Loucy (cell line): Measurements from ENCODE around the gene MB.

ENCODE experiments used
- H2AFZ ChIP-seq: fragments of 200-600 bp; sonication (generic); 2 replicates; pipeline ENCODE4 v1.6.0; 2016; ENCODE audit warnings: antibody characterized with exemption, mild to moderate bottlenecking, low read length, moderate library complexity
- H3F3A ChIP-seq: fragments of 200-600 bp; 2 replicates; pipeline ENCODE4 v1.6.0; 2016; ENCODE audit warnings: antibody characterized with exemption, low read depth, mild to moderate bottlenecking
- H3K27me3 ChIP-seq: fragments of 200-600 bp; sonication (generic); 2 replicates; pipeline ENCODE4 v1.6.1; 2014; ENCODE audit warnings: low read length, mild to moderate bottlenecking; ENCODE audit not compliant: insufficient read depth, poor library complexity, severe bottlenecking
- H3K36me3 ChIP-seq: fragments of 200-600 bp; sonication (generic); 2 replicates; pipeline ENCODE4 v1.6.1; 2016; ENCODE audit warnings: low read length; ENCODE audit not compliant: insufficient read depth
- H3K4me1 ChIP-seq: fragments of 200-600 bp; sonication (generic); 2 replicates; pipeline ENCODE4 v1.5.1; 2014; ENCODE audit warnings: low read length, mild to moderate bottlenecking; ENCODE audit not compliant: insufficient read depth, poor library complexity, severe bottlenecking
- H3K4me2 ChIP-seq: fragments of 200-600 bp; sonication (generic); 2 replicates; pipeline ENCODE4 v1.6.0; 2014; ENCODE audit warnings: antibody characterized with exemption, low read length, low read depth, mild to moderate bottlenecking; ENCODE audit not compliant: poor library complexity, severe bottlenecking
- H3K4me3 ChIP-seq: fragments of 200-600 bp; sonication (generic); 2 replicates; pipeline ENCODE4 v1.5.1; 2014; ENCODE audit warnings: low read length, mild to moderate bottlenecking, mixed read lengths; ENCODE audit not compliant: poor library complexity, severe bottlenecking
- H3K79me2 ChIP-seq: fragments of 200-600 bp; sonication (generic); 2 replicates; pipeline ENCODE4 v1.6.1; 2014; ENCODE audit warnings: low read length; ENCODE audit not compliant: insufficient read depth
- H3K9ac ChIP-seq: fragments of 200-600 bp; sonication (generic); 2 replicates; pipeline ENCODE4 v1.6.0; 2014; ENCODE audit warnings: mild to moderate bottlenecking, low read depth, low read length, moderate library complexity; ENCODE audit not compliant: poor library complexity, severe bottlenecking
- H3K9me2 ChIP-seq: fragments of 200-600 bp; sonication (generic); replicated peaks from 2 replicates; pipeline ENCODE4 v1.6.1; 2016; ENCODE audit warnings: low read depth, low read length, mixed read lengths
- H3K9me3 ChIP-seq: fragments of 200-600 bp; sonication (generic); 2 replicates; pipeline ENCODE4 v1.6.1; 2014; ENCODE audit warnings: mild to moderate bottlenecking, antibody characterized with exemption, low read length, low read depth; ENCODE audit not compliant: insufficient read depth
- H4K20me1 ChIP-seq: fragments of 200-600 bp; sonication (generic); 2 replicates; pipeline ENCODE4 v1.6.0; 2014; ENCODE audit warnings: antibody characterized with exemption, low read length, mild to moderate bottlenecking; ENCODE audit not compliant: insufficient read depth, poor library complexity, severe bottlenecking
- EZH2phosphoT487 ChIP-seq: fragments of 200-600 bp; IDR thresholded peaks from 2 replicates; pipeline ENCODE4 v1.6.1; 2018; ENCODE audit warnings: antibody characterized with exemption, mild to moderate bottlenecking, moderate library complexity, borderline replicate concordance
- TF ChIP-seq, protein P1 (sequence below): fragments of 200-600 bp; sonication (generic); conservative IDR thresholded peaks from 2 replicates; pipeline ENCODE4 v1.5.1; 2014; ENCODE audit warnings: mild to moderate bottlenecking, antibody characterized with exemption, low read length

Gene MB

DNA sequence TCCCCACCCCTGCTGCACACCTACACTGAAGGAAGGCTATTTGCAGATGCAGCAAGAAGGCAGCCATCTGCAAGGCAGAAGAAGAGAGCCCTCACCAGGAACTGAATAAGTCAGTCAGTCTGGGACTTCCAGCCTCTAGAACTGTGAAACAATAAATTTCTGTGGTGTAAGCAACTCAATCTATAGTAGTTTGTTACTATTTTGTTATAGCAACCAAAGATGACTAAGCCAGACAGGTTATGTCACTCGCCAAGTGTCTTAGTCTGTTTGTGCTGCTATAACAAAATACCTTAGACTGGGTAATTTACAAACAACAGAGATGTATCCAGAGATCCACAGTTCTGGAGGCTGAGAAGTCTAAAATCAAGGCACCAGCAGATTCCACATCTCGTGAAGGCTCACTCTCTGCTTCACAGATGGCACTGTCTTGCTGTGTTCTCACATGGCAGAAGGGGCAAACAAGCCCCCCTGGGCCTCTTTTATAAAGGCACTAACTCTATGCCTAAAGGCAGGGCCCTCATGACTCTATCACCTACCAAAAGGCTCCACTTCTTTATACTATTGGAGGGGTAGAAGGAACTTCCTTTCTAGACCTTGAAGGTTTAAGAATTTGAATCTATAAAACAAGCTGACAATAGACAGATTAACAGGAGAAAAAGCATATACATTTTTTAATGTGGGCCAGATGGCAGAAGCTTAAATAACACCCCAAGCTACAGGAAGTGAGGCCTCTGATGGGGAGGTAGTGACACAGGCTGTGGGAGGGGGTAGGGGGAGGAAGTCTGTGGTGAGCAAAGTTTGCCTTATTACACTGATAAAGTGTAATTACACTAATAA lies 43.4 kb upstream of the MB start:
- Histone ChIP-seq H3K9ac (peak overlapping the region; percentile 63), H4K20me1 (no peaks in the 10 kb centered on the region), H3F3A (peaks cover 21% of the 10 kb centered on the region), H3K9me2 (no peaks in the 10 kb centered on the region), H3K4me3 (peak overlapping the region; percentile 52), H3K36me3 (peaks cover 28% of the 10 kb centered on the region), H3K9me3 (peaks cover 10% of the 10 kb centered on the region), H2AFZ (no peak overlapping the region), H3K4me1 (peaks cover 66% of the 10 kb centered on the region), H3K79me2 (peaks cover 14% of the 10 kb centered on the region; the same call in 1 of the 2 replicates), H3K4me2 (peak overlapping the region; percentile 69), H3K27me3 (no peaks in the 10 kb centered on the region)
- TF ChIP-seq, protein P1, sequence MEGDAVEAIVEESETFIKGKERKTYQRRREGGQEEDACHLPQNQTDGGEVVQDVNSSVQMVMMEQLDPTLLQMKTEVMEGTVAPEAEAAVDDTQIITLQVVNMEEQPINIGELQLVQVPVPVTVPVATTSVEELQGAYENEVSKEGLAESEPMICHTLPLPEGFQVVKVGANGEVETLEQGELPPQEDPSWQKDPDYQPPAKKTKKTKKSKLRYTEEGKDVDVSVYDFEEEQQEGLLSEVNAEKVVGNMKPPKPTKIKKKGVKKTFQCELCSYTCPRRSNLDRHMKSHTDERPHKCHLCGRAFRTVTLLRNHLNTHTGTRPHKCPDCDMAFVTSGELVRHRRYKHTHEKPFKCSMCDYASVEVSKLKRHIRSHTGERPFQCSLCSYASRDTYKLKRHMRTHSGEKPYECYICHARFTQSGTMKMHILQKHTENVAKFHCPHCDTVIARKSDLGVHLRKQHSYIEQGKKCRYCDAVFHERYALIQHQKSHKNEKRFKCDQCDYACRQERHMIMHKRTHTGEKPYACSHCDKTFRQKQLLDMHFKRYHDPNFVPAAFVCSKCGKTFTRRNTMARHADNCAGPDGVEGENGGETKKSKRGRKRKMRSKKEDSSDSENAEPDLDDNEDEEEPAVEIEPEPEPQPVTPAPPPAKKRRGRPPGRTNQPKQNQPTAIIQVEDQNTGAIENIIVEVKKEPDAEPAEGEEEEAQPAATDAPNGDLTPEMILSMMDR = no peak
- TF ChIP-seq EZH2phosphoT487 = no peak

DNA sequence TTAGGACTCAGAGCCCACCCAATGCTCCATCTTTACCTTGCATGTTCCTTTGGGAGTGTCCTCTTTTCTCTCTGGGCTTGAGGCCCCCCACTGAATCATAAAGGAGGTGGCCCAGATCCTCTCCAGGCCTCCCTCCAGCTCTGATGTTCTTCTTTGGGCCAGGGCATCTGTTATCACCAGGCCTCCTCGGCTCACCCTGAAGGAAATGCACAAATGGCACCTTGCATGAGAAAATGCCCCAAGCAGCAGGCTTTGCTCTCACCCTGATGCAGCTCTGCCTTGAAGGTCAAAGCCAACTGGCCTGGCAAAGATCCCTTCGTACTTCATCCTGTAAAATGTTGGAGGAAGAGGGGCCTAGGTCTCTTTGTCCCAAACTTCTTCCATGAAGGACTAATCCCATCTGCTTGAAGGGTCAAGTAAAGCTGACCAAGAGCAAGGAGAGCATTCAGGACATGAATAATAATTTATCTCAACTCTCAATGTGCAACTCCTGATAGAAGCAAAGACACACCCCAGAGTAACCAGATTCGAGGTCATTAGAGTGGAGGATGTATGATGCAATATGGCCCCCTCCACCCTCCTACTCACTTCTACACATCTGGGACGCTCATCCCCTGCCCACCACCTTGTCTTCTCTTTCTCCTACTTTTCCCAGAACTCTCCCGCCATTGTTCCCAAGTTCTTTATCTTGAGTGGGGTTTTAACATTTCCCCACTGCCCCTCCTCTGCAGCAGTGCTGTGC lies 40.6 kb upstream of the MB start:
- Histone ChIP-seq H4K20me1 (no peaks in the 10 kb centered on the region), H3F3A (peaks cover 21% of the 10 kb centered on the region), H3K9ac (no peak overlapping the region), H3K4me3 (no peak overlapping the region), H3K4me1 (peaks cover 69% of the 10 kb centered on the region), H3K36me3 (peaks cover 28% of the 10 kb centered on the region), H3K27me3 (no peaks in the 10 kb centered on the region), H2AFZ (no peak overlapping the region), H3K9me3 (no peaks in the 10 kb centered on the region), H3K9me2 (no peaks in the 10 kb centered on the region), H3K4me2 (no peak overlapping the region), H3K79me2 (peaks cover 22% of the 10 kb centered on the region; the same call in 1 of the 2 replicates)
- TF ChIP-seq, protein P1 = no peak
- no peak for TF ChIP-seq EZH2phosphoT487

DNA sequence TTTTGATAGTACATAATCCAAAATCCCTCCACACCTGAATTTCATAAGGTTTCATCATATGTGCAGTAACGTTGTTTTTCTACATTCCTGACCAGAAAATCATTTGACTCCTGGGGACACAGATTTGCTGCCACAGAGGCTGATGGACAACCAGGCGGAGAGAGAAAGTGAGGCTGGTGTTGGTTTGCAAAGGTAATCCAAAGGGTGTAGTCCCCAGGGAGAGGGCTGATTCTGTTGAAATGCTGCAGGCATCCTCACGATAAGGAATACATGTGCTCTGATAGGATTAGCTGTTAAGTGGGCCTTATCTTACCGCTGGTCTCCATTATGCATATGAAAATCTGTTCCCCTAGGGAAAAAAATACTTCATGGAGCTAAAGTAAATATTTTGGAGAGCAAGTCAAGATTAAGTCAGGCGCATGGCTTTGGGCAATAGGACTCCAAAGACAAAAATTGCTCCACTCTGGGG lies 39.2 kb upstream of the MB start:
- no peak overlapping the region for H3K4me2 ChIP-seq
- no peak overlapping the region for H2AFZ ChIP-seq
- peaks cover 28% of the 10 kb centered on the region for H3K36me3 ChIP-seq

More for the DNA sequence above, 39.2 kb upstream of the MB start:
- no peak for TF ChIP-seq EZH2phosphoT487
- TF ChIP-seq, protein P1 = no peak
- H3K27me3 ChIP-seq = no peaks in the 10 kb centered on the region
- peaks cover 19% of the 10 kb centered on the region for H3F3A ChIP-seq
- no peaks in the 10 kb centered on the region for H4K20me1 ChIP-seq
- H3K9me3 ChIP-seq = no peaks in the 10 kb centered on the region
- H3K9ac ChIP-seq = no peak overlapping the region
- peaks cover 23% of the 10 kb centered on the region; the same call in 1 of the 2 replicates for H3K79me2 ChIP-seq
- no peaks in the 10 kb centered on the region for H3K9me2 ChIP-seq
- H3K4me1 ChIP-seq = peaks cover 55% of the 10 kb centered on the region
- no peak overlapping the region for H3K4me3 ChIP-seq
